DMS 273 (cell line): ENCODE data around the gene SERPINB6.
A peak's percentile ranks its signal among the peaks of the same experiment; 100 is the strongest.
"Not testable (repeated sequence)": the region's sequence is repeated elsewhere in the genome, so short reads cannot be mapped to it uniquely, and the experiment has no call there.

ENCODE experiments used
- DNase-seq: peaks from one replicate; lab custom pipeline; 2025; ENCODE audit not compliant: unreplicated experiment; lab: John Stamatoyannopoulos, UW

The SERPINB6 gene

GRCh38 chr6:2977799-2978590 lies 6.6 kb upstream of the SERPINB6 start:
- DNase-seq: no peak

GRCh38 chr6:2977290-2977689 lies 5.9 kb upstream of the SERPINB6 start:
- DNase-seq: no peak

- no peak for DNase-seq
These were observed 5.3 kb upstream of the SERPINB6 start for GRCh38 chr6:2976571-2977085.

GRCh38 chr6:2976060-2976459 lies 4.7 kb upstream of the SERPINB6 start:
- DNase-seq: no peak

GRCh38 chr6:2973676-2974075 lies 2.3 kb upstream of the SERPINB6 start:
- DNase-seq: no peak

- not testable (repeated sequence) for DNase-seq
These were observed 1.8 kb upstream of the SERPINB6 start for GRCh38 chr6:2973180-2973579.

GRCh38 chr6:2972685-2973084 lies 1.3 kb upstream of the SERPINB6 start:
- DNase-seq: not testable (repeated sequence)

- not testable (repeated sequence) for DNase-seq
These were observed 786 bp upstream of the SERPINB6 start for GRCh38 chr6:2972219-2972487.

GRCh38 chr6:2970753-2971419 lies 481 bp downstream of the SERPINB6 start:
- DNase-seq: peak; percentile 70

- DNase-seq: peak; percentile 27
These were observed 1.2 kb downstream of the SERPINB6 start for GRCh38 chr6:2970034-2970685.

GRCh38 chr6:2969549-2969948 lies 1.8 kb downstream of the SERPINB6 start:
- no peak for DNase-seq

GRCh38 chr6:2968600-2969135 lies 2.7 kb downstream of the SERPINB6 start:
- no peak for DNase-seq

GRCh38 chr6:2967936-2968335 lies 3.4 kb downstream of the SERPINB6 start:
- no peak for DNase-seq

GRCh38 chr6:2966347-2966746 lies 5.0 kb downstream of the SERPINB6 start:
- no peak for DNase-seq

GRCh38 chr6:2964793-2965505 lies 6.4 kb downstream of the SERPINB6 start:
- no peak for DNase-seq

- no peak for DNase-seq
These were observed 7.6 kb downstream of the SERPINB6 start for GRCh38 chr6:2963756-2964155.

GRCh38 chr6:2962636-2963035 lies 8.7 kb downstream of the SERPINB6 start:
- DNase-seq: no peak

- DNase-seq: no peak
These were observed 9.4 kb downstream of the SERPINB6 start for GRCh38 chr6:2962004-2962403.

- DNase-seq: no peak
These were observed 9.9 kb downstream of the SERPINB6 start for GRCh38 chr6:2961506-2961905.

GRCh38 chr6:2960935-2961334 lies 10.4 kb downstream of the SERPINB6 start:
- DNase-seq: no peak
